Head of caudate nucleus (tissue), 42 donors: ENCODE measurements around the gene NECTIN4.

Experiments
- DNase-seq, 42 donors: peaks; one replicate each; pipeline versions ENCODE4 v3.0.0 to v3.0.0-alpha.2; 2020 to 2021; ENCODE audit warnings: mixed read lengths in 7 of 42
- intact Hi-C: fragments of 100-400 bp; cut with DNase I; formaldehyde crosslinking; loops from one replicate; pipeline ENCODE4 v1.15.0; 2022

Gene NECTIN4

DNA sequence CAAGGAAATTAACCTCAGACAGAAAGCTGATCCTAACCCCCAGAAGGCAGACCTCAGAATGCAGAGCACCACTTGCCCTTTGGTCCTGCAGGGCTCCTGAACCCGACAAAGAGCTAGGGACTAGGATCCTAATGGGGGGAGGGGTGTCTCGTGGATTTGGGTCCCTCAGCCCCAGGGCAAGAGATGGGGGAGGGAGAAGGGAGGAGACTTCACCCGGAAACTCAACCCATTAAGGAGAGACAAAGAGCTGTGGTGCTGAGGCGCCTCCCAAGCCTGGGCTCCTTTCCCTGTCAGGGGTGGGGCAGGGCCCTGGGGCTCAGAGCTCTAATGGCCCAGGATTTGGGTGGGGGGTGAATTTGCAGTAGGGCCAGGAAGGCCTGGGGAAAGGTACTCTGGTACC lies 2.9 kb downstream of the NECTIN4 start:
- intact Hi-C loops = no loop called here
- DNase-seq = no peak

DNA sequence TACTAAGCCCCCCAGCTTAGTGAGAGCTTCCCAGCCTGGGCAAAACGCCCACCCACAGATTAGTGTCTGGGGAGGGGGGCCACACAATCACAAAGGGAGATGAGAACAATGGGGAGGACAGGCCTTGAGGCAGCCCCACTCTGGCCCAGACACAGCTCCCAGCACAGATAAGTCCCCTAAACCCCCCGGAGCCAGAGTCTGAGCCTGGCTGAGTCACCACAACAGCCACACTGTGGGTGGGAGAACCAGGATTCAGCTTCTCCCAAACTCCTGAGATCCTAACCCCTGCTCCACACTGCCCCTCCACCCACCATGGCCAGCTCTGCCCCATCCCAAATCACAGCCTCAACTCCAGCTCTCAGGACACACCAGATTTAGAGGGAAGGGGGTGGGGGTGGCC lies 4.2 kb downstream of the NECTIN4 start:
- DNase-seq = no peak
- intact Hi-C loops = no loop called here

DNA sequence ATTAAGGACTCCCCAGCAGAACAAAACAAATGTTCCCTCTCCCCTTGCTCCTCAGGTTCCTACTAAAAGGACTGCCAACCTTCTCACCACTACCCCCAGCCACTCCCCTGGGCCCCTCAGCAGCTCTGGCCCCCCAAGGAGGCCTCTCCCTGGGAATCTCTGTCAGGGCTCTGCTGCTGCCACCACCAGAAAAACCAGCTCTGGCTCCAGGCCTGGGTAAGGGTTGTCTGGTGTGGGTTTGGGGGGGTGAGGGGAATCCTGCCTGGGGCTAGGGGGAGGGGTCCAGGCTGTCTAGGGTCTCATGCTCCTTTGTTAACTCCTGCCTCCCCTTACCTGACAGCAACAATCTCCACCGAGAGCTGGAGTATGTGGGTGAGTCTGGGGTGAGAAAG lies 4.8 kb downstream of the NECTIN4 start:
- no peak for DNase-seq
- intact Hi-C loops = no loop called here

DNA sequence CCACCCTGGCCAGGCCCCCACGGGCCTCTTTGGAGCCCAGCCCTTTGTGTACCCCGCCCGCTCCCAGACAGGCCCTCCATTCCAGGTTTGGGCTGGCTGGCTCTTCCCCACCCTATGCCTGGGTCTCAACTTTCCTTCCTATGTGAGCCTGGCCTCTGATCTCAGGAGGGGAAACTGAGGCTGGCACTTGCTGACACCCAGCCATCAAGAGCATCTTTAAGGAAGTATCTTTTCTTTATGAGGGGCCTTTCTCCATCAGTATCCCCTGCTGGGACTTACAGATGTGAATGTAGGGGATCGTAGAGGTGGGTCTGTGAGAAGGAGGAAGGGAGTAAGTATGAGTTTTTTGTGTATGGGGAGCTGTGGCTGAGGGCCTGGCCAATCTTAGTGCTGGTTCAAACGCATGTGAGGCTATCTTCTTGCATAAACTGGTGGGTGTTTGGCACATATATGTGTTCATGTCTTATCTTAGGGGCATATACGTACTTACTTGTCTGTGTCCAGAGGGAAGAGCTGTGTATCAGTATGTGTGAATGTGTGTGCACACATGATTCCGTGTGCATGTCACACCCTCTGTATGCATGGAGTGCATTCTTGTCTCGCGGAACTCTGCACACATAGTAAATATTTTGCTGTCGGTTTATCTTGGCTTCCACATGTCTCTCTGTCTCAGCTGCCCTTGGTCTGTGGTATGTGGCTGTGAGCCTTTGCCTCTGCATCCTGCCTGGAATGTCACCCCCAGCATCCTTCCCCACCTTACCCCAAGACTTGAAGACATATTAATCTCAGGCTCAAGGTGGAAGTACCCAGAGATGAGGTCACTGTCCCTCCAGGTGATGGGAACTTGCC lies 5.4 kb downstream of the NECTIN4 start:
- no peak for DNase-seq
- intact Hi-C loops = no loop called here

DNA sequence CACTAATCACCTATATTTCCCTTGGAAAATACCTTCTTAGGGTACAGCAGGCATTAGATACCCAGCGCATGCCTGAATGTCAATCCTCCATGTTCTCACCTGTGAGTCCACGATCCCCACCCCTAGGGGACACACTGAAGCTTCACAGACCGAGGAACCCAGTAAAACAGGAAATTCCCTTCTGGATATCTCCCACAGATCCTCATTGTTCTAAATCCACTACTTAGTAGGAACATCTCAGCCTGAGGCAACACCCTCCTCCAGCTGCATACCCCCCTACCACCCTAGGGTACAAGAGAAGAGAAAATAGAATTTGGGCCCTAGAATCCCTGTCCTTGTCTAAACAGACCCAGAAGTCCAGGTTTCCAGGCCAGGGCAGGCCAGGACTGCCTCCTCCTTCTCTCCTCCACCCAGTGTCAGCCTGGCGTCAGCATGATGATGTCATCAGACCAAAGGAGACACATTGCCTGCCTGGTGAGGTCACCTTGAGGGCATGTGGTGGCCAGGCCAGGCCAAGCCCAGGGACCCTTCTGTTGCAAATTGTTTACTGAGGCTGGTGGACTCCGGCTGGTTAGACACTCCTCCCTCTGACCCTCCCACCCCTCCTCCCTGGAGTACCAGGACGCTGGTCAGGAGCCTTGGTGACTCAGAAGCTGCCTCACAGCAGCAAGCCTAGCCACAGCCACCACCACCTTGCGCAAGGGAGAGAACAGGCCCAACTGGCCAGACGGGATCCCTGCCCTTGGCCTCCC lies 6.2 kb downstream of the NECTIN4 start:
- intact Hi-C loops = no loop called here
- peak in 1 of 42 donors; percentile 23 for DNase-seq

DNA sequence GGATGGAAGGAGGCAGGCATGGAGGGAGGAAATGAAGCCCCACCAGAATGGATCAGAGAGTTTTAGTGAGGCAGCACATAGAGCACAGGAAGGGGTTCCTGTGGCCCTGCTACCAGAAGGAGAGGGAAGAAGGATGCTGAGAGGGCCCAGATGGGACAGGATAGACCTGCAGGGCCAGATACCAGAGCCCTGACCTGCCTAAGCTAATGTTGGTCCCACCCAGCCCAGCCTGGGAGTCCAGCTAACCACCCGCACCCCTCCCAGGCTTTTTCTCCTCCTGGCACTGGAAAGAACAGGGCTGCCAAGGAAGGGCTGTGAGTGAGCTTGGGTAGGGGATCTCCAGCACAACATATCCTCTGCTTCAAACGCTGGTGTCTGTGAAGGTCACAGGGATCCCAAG lies 6.9 kb downstream of the NECTIN4 start:
- no peak for DNase-seq
- intact Hi-C loops = no loop called here

DNA sequence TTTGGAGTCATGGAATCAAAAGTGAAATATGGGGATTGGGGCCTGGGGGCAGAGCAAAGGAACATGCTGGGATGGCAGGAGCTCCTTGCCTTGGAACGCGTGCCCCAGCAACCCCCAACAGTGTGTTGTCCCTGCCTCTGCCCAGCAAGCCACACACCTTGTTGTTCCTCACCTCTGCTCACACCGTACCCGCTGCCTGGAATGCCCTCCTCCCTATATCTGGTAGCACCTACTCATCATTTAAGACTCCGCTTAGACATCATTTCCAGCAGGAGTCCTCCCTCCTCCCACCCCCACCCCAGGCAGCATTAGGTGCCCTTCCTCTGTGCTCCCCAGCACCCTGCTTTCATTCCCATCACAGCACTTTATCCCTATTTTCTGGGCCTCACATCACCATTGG lies 7.8 kb downstream of the NECTIN4 start:
- intact Hi-C loops = no loop called here

DNA sequence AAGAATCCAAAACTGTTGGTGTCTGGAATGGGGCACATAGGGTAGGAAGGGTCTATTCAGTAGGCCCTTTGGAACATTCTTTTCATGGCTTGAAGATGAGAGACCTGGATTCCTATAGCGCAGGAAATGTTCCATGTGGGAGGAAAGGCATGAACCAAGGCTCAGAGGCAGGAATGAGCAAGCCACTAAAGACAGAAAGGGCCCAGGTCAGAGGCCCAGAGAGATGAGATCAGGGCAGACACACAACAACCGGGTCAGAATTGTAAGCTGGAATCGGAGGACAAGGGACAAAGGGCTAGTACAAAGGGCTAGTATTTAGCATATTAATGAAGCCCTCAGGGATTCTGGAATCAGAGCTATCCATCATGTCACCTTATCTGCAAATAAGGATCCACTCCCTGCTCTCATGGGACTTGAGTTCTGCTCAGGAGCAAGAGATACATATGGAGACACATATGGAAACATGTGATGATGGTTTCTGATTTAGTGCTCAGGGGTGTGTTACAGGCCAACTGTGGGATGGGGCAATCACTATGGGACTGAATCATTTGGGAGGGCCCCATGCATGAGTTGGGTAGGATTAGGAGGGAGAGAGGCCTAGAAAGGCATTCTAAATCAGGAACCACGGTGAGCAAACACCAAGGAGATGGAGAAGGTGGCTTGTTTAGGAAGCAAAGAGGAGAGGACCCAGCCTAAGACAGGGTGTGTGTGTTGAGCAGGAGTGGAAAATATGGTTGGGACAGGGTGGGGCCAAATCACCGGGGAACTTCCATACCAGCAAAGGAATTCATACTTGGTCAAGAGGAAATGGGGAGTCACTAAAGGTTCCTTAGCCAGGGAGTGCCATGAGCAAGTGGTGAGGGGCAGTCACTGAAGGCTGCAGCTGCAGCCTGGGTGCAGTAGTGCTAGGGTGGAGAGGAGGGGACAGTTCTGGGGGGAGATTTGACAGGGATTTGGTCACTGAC lies 8.6 kb downstream of the NECTIN4 start:
- intact Hi-C loops = no loop called here

More for the DNA sequence above, 7.8 kb downstream of the NECTIN4 start:
- DNase-seq = no peak

DNA sequence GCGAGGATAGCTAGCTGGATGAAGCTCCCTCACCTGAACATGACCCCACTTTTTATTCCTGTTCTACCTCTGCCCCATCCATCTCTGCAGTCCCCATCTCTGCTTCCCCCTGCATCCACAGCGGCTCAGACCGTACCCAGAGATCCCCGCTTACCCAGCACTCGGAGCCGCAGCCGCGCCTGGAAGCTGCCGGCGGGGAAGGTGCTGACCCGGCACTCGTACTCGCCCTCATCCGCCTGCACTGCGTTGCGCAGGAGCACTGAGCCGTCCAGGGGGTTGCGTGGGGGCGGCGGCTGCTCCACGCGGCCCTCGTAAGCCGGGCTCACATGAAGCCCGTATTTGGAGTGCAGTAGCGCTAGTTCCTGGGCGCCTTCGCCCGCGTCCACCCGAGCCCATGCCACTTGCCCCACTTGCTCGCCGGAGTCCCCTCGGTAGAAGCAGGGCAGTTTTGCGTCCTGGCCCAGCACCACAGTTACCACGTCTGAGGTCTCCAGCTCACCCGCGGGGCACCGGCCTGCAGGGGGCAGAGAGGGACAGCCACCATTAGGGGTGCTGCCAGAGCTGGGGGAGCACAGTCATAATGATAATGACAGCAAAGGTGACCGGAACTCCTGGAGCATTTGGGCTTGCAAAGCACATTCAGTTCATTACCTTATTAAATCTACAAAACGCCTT lies 9.8 kb downstream of the NECTIN4 start:
- no peak for DNase-seq
- intact Hi-C loops = no loop called here

More for the DNA sequence above, 8.6 kb downstream of the NECTIN4 start:
- no peak for DNase-seq

DNA sequence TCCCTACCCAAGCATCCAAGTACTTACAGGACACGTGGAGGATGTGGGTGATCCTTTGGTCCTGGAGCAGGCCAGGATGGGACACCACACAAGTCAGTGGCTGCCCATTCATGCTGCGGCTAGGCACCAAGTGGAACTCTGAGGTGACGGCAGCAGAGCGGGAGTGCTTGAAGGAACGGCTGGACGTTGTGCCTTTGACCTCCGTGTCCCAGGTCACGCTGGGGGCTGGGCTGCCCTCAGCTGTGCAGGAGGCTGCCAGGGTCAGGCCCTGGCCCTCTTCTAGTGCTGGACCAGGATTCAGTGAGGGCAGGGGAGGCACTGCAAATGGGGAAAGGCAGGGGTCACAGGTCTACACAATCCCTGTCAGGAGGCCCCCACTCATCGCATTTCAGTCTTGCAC lies 11.9 kb downstream of the NECTIN4 start:
- DNase-seq = no peak
- intact Hi-C loops = no loop called here

DNA sequence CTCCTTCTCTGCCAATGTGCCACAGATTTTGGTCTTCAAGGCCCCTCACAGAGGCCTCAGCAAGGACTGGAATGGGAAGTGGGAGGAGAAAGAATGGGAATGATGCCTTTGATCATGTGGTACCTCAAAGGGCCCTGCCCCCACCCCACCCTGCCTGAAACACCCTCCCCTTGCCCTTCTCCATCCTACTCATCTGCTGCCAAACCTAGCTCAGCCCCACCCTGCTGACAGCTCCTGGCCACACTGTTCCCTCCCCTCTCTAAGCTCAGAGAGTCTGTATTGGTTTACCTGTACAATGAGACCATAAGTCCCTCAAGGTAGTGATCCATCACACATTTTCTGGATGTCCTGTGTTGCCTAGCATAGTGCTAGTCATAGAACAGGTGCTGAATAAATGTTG lies 12.9 kb downstream of the NECTIN4 start:
- intact Hi-C loops = no loop called here
- DNase-seq = no peak

DNA sequence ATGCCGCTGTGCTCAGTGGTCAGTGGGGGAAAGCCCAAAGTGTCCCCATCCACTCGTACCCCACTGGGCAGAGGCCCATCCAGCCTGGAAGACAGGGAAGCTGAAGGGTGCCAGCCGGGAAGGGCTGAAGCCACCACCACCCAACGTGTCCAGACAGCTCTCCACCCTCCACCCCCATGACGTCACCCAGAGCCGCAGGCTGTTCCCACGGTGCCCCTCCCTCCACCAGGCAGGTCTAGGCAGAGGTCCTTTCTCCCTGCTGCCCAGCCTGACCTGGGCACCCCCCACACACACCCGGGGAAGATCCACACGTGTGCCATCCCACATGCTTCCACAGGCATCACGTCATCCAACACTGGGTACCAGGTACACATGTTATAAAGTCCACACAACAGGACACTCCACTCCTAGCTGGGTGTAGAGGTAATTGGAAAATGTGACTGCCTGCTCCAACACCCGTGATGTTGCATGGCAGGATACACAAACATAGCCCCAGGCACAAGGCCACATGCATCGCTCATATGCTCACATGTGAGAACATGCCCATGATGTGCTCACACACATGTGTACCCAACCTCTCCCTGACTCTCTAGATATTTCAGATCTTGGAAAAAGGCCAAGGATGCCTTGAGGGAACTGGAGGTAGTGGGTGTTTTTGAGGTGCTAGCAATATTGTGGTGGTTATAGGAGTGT lies 14.5 kb downstream of the NECTIN4 start:
- intact Hi-C loops = no loop called here
- DNase-seq = no peak

DNA sequence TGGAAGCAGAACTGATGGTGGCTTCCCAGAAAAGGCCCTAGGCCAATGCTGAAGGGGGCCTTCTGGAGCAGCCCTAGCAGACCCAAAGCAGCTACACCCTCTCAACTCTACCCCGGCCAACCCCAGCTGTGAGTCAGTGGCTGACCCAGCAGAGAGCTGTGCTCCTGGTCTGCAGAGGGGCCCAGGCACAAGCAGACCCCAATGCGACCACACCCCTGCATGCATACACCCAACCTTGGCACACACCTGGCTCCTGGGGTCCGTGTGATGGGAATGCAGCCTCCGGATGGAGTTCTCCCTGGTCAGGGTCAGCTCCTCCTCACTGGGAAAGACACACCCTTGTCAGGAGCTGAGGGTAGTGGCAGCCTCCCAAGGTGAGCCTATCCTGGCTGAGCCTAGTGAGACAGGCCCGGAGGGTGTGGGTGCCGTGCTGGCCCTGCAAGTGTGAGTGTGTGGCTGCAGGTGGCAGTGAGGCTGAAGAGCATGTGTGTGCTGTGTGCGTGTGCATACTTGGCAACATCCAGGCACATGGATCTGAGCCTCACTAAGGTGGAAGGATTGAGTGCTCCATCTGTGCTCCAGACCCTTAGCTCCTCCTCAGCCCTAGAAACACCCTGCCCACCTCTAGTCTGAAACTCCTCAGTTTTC lies 15.8 kb downstream of the NECTIN4 start:
- intact Hi-C loops = no loop called here
- no peak for DNase-seq

DNA sequence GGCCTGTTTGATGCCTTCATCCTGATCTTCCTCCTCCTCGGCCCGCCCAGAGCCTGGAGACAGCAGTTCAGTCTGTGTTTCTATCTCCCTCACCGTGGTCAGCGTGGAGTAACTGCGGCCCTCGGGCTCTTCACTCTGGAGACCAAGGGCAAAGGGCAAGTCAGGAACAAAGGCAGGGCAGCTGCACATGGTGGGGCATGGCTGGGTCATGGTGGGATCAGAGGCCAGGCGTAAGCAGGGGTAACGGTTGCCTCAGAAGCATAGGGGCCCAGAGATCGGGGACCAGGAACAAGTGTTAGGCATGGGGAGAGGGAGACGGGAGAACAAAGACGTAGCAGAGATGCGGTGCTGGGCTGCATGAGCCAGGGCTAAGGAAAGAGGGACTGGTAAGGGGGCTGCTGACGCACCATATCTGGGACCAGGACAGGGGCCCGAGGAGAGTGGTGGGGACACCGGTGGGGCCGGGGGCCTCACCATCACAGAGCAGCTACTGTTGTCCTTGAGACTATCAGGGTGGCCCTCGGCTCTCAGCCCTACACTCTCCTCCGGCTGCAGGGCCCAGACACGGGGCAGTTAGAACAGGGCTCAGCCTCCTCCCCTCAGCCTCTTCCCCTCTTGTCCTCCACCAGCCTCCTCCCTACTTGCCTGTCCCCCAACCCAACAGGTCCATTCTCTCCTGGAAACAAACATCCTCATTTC lies 16.5 kb downstream of the NECTIN4 start:
- no peak for DNase-seq
- intact Hi-C loops = no loop called here

DNA sequence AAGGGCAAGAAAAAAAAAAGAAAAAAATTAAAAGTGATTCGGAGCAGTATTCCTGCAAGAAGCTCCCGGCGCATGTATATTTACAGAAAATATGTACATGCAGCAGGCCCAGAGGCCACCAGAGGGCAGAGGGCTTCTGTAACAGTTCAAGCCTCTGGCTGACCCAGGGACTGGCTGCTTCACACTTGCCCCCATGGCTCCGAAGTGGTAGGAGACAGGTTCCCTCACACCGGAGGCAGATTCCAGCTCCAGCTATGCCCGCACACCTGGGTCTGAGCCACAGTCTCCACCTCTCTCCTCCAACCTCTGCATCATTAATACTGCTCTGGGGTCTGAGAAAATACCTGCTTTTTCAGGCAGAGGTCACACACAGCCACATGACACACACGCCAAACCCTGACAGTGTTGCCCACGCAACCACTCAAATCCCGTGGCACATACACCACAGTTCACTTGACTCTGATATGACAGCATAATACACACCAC lies 17.4 kb downstream of the NECTIN4 start:
- peak in 37 of 42 donors; percentile 10 to 69 (median 35) for DNase-seq
- intact Hi-C loops = no loop called here

DNA sequence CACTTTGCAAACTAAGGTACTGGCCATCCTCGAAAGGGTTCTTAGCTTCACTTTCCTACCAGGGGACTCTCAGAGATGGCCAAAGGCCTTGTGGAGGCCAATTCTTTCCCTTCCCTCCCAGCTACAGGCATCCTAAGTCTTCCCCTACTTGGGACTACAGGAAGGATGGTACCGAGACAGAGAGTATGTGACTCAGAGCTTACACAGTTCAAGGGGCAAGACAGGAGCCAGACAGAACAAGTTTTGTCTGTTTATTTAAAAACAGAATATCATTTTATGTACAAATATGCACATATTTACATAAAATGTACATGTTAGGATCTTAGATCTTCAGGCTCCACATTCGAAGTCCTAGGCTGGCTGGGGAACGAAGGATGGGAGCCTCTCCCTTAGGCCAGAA lies 18.6 kb downstream of the NECTIN4 start:
- intact Hi-C loops = no loop called here

DNA sequence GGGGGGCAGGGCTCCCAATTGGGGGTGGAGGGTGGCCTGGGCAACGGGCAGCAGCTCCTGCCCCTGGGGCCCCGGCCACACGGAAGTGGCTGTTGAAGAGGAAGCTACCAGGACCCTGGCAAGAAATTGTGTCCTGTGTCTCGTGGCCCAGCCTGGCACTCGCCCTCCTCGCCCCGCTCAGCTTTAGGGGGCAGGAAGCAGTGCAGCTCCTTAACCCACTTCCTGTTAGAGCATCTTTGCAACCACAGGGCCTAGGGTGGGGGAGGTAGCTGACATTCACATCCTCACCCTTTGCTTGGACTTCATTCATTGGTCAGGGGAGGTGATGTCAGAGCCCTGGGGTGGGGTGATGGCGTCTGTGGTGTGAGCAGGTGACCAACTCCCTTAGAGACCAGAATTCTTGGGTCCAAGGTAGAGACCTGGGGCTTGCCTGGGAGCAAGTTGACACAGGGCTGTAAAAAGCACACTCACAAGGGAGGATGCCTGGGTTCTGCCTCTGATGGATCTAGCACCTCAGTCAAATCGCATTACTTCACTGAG lies 19.6 kb downstream of the NECTIN4 start, which contains the start of gene ARHGAP30:
Gene ARHGAP30 (minus strand): TSS at position 161 of the 540 bp plus-strand sequence. CDS start 267 bp downstream, outside the sequence.
- peak; percentile 7 to 79 (median 46) for DNase-seq
- intact Hi-C loops = no loop called here

More for the DNA sequence above, 18.6 kb downstream of the NECTIN4 start:
- no peak for DNase-seq
